GM21515 (cell line): ENCODE results near the gene LTB4R2.

ENCODE experiments used
- ATAC-seq: cut with Tn5 transposase; IDR thresholded peaks from one replicate; pipeline ENCODE4 v1.9.1; 2021; ENCODE audit not compliant: unreplicated experiment

LTB4R2 gene

GRCh38 chr14:24277071-24277470 is 32.9 kb upstream of the LTB4R2 start:
- no peak for ATAC-seq

GRCh38 chr14:24277606-24278321 is 32.2 kb upstream of the LTB4R2 start:
- no peak for ATAC-seq

- ATAC-seq = no peak
These were observed 31.5 kb upstream of the LTB4R2 start for GRCh38 chr14:24278424-24278823.

- ATAC-seq = no peak
These were observed 30.4 kb upstream of the LTB4R2 start for GRCh38 chr14:24279301-24280186.

GRCh38 chr14:24280797-24281460 is 29.0 kb upstream of the LTB4R2 start:
- no peak for ATAC-seq

DNA sequence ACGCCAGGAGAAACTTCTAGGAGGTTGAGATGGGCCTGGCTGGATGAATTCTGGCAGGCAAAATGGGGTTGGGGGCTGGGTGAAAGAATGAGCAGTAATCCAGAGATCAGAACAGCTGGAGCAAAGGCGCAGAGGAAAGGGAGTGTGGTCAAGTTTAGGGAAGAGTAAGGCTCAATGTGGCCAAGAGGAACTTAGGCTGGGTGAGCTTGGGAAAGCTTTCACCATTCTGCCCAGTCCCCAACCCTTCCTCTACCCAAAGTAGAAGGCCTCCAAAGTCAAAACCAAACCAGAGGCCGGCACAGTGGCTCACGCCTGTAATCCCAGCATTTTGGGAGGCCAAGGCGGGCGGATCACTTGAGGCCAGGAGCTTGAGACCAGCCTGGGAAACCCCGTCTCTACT is 28.3 kb upstream of the LTB4R2 start:
- ATAC-seq = no peak

GRCh38 chr14:24282736-24283135 is 27.2 kb upstream of the LTB4R2 start:
- ATAC-seq = no peak

DNA sequence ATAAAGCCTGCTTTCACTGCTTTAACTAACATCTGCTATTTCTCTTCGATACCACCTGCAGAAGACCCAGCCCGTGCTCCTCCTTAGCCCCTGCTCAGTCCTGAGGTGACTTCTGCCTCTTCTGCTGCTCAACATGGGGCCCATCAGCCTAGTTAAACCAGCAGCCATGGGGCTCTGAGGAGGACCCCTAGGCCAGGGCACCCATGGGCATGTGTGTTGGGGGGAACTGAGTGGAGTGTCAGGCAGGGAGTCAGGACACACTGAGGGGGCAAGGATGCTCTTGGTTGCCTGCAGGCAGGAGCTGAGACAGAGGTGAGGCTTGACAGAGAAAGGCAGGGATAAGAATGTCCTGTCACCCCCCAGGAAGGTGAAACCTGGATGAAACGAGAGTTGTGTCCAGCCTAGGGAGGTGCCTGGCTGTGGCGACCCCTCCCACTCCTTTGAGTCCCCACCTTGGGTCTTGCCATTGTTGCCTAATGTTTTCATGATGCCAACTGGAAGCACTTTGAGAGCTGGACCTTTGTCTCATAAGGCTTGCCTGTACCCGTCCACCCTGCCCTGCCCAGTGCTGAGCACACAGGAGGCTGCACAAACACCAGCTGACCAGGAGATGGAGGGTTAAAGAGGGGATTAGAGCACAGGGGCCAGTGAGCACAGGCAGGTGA is 26.0 kb upstream of the LTB4R2 start:
- no peak for ATAC-seq

DNA sequence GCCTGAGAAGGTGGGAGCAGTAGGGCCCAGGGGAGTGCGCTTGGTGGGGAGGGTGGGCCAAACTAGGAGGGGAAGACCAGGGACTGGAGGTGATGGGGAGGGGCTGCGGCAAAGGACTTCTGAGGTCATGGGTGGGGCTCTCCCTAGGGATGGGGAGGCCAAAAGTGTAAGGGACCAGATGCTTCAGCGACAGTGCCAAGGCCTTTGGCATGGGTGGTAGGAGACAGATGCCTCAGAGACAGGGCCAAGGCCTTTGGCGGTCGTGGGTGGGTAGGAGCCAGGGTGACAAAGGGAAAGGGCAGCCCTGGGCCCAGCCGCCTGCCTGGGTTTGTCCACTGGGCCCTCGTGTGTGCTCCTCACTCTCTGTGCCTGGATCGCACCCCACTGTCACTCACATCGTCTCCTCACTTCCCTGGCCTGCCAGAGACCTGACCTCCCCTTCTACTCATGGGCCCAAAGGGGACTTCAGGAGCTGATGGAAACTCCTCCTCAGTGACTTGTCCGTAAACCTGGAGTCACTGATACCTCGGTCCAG is 25.4 kb upstream of the LTB4R2 start:
- no peak for ATAC-seq

DNA sequence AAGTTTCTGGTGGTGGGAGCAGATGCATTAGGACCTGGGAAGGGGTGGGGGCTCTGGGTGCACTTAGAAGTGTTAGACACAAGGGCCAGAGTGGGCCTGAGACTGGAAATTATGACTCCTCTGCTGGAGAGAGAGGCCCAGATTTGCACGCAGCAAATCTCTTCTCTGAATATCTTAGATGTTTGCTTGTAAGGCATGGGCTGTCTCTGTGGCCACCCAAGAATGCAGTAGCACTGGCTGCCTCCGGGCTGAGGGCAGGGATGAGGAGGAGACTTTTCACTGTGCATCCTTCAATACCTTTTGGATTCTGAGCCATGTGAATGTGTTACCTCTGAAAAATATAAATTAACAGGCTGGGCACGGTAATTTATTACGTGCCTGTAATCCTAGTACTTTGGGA is 24.6 kb upstream of the LTB4R2 start:
- ATAC-seq = no peak

- ATAC-seq = no peak
These were observed 22.9 kb upstream of the LTB4R2 start for GRCh38 chr14:24286996-24287395.

GRCh38 chr14:24289649-24290280 is 20.2 kb upstream of the LTB4R2 start:
- no peak for ATAC-seq

GRCh38 chr14:24290746-24291145 is 19.2 kb upstream of the LTB4R2 start:
- no peak for ATAC-seq

- no peak for ATAC-seq
These were observed 18.4 kb upstream of the LTB4R2 start for GRCh38 chr14:24291446-24292117.

- no peak for ATAC-seq
These were observed 17.7 kb upstream of the LTB4R2 start for GRCh38 chr14:24292118-24292807.

GRCh38 chr14:24293525-24293924 is 16.4 kb upstream of the LTB4R2 start:
- no peak for ATAC-seq

DNA sequence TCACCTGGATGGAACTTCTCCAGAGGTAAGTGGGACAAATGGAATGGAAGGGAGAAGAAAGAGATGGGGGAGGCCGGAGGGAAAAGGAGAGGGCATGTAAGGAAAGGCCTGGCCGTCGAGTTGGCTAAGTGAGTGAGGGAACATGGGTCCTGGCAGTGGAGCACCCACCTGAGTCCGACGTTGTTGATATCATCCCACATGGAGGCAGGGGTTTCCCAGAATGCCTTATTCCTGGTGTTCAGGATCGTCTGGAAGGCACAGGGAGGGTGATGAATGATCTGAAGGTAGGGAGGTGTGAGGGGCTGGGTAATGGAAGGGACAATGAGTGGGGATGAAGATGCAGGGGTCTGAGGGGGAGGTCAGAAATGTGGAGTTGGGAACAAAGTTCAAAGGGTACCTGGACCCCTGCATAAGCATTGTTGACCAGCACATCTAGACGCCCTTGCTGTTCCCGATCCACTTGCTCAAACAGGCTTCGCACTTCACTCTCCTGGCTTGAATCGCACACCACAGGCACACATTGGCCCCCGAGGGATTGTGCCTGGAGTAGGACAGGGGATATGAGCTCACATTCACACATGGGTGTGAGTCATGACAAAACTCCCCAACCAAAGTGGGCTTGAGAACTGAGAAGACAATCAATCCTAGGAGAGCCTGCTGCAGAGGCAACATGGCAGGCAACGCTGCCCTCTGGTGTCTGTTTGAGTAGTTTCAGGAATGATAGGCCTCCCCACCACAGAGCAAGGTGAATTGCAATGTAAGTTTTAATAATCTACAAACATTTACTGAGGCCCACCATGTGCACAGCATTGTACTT is 13.4 kb upstream of the LTB4R2 start:
- ATAC-seq = no peak

DNA sequence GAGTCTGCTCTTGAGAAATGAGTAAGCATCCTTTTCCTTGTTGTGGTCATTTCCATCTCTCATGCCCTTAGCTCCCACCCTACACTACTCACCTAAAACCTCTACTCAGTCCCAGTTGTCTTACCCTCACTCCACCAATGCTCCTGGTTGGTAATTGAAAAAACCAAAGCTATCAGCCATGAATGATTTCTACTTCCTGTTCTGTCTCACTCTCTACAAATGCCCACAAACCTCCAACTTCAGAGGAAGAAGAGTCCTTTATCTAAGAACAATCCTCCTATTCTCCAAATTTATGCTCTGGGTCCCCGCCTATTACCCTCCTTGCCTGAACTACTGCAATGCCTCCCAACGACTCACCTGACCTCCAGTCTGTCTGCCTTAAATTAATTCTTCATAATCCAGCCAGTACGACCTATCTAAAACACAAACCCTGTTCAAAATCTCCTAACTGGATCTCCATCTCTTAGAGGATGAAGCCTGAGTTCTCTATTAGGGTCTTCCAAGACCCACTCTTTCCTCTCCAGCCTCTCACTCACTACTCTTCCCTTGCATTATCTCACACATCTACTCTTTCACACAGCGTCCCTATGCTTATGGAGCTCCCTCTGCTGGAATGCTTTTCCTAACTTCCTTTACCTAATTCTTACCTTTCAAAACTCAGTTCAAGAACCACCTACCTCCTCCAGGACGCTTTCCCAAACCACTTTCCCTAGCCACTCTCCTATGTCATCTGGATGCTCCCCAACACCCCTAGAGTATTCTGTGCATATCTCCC is 12.6 kb upstream of the LTB4R2 start:
- no peak for ATAC-seq
